T47D (cell line): Measurements from ENCODE around the gene NPTX1.

Source experiments
- DNase-seq, 2 experiments: peaks; one replicate each; pipeline versions ENCODE4 v3.0.0 to v3.0.0-alpha.2; 2011 to 2012; ENCODE audit warnings: low read depth in 1 of 2, low spot score in 1 of 2
- JUND ChIP-seq: IDR thresholded peaks from 2 replicates; pipeline ENCODE4 v1.6.1; 2012; ENCODE audit warnings: low read depth
- in situ Hi-C: cut with HindIII; loops from 2 replicates; pipeline ENCODE4 v1.10.0; 2016; ENCODE audit warnings: low sequenced_read_pairs, low pct_unique_long_range_greater_than_20kb

The NPTX1 gene

DNA sequence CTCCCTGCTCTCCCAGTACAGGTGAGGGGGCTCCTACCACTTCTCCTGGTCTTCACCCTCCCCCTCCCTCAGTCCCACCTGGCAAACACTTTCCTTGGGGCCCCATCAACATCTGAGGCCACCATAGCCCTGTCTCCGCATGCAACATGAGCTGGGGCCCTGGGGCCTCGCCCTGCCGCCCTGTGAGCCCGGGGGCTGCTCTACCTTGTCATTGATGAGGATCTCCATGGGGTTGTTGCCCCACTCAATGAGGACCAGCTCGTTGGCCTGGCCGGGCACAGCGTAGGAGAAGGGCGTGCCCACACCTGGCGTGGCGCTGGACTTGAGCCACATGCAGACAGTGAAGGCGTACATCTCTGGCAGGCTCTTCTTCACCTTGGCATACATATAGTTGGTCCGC, 3.4 kb downstream of the NPTX1 start:
- in situ Hi-C loops, result no loop called here
- TF ChIP-seq JUND, result no peak
- no peak for DNase-seq

DNA sequence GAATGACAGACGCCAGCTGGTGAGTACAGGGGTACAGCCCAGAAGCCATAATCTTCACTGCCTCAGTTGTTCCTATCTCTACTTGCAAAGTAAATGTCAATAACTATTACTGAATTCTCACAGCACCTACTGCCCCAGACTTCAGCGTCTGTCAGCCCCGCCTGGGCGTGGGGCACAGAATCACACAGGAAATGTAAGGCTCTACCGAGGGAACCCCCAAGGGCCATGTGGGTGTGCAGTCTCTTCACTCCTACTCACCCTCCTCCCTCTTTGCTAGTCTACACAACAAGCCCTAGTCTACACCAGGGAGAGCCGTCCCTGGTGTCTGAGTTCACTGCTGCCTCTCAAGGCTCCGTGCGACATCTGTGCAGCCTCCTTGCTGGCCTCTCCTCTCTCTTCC, 4.5 kb downstream of the NPTX1 start:
- no peak for TF ChIP-seq JUND
- in situ Hi-C loops, result no loop called here
- DNase-seq, result no peak

DNA sequence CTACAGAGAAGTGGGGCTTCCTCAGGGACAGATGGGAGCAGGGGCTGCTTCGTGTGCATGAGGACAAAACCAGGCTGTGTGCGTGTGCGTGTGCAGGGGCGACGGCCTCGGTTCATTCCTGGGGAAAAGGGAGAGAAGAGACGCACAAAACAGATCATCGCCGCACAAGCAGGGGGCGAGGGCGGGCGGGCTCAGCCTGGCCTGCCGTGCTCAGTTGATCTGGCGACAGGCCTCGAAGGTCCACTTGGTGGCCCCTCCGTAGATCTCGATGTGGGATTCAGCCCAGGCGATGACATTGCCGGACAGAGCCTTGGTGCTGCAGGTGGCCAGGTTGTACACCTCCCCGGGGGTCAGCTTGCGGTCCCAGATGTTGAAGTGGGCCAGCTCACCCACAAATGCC, 5.8 kb downstream of the NPTX1 start:
- TF ChIP-seq JUND, result no peak
- no peak for DNase-seq
- in situ Hi-C loops, result no loop called here

DNA sequence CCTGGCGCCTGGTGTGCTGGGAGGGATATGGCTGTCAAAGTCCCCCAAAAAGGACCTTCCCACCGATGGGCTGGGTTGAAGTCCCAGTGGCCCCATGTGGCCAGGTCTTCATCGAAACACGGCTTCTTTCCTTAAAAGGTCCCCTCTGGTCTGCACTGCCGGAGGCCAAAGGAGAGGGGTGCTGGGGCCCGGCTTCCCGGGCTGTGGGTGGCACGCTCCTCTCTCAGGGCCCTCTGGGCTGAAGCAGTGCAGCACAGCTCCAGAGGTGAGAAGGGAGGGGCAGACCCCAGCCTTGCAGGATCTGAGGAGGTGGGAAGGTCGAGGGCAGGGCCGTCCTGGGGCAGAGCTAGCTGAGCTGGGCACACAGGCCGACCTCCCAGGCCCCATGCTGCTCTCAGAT, 6.7 kb downstream of the NPTX1 start:
- no peak for TF ChIP-seq JUND
- in situ Hi-C loops, result no loop called here
- no peak for DNase-seq

DNA sequence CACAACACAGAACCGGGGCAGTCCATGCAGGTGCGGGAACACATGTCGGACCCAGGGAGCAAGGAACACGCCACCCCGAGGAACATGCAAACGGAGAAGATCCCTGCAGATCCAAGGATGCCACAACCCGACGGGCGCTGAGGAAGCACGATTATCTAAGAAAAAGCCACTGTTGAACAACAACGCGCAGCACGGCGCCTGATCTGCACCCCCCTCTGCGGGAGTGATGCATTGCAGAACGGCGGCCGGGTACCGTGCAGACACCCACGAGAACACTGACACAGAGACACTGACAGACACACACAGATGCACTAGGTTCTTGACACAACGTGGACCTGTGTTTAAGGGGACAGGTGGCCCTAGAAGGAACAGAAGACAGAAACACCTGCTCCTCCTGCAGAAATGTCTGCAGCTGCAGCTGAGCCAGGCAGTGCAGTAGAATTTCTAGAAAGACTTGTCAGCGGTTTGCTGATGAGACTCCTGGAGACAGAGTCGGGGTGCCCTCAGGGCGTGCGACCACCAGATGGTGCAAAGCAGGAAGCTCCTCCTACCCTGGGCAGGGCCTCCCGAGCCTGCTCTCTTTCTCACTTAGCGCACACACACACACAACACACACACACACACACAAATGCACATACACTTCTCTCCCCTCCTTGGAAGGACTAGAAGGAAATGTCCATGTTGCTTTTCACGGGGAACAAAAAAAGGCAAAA, 7.5 kb downstream of the NPTX1 start:
- TF ChIP-seq JUND, result no peak
- no peak for DNase-seq
- in situ Hi-C loops, result no loop called here

DNA sequence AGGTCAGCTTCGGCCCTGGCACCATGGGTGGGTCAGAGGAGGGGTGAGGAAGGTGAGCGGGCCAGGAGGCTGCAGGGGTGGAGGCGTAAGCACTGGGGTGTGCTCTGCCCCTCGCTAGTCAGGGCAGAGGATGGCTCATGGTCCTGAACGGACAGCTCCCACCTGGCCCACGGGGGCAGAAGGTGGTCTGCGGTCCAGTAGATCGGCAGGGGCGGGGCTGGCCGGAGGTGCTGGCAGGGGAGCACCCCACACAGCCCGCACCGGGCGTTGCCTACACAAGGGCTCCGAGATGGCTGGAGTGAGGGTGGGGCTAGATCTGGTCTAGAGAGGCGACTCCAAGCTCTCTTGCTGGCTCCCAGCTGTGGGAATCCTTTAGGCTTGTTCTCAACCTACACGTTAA, 8.2 kb downstream of the NPTX1 start:
- in situ Hi-C loops, result no loop called here
- DNase-seq, result no peak
- TF ChIP-seq JUND, result no peak

DNA sequence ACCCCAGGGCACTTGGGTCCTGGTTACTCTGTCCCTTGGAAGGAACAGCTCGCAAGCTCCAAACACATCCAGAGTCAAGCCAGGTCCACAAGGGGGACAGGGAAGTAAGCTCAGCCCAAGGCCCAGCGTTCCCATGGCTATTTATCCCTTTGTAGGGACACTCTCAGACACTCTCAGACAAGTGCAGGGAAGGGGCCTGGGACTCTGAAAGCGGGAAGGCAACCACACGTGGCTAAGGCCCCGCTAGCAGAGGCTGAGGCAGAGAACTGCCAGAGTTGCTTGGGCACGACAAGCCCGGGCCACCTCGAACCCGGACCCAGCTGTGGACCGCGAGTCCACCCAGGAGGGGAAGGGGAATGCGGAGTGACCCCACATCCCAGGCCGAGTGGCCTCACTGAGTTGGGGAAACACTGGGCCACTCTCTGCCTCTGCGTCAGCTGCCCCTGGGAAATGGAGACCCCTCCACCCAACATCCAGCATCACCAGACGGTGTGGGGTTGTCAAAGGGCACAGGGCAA, 10.2 kb downstream of the NPTX1 start:
- no peak for TF ChIP-seq JUND
- in situ Hi-C loops, result no loop called here
- no peak for DNase-seq

DNA sequence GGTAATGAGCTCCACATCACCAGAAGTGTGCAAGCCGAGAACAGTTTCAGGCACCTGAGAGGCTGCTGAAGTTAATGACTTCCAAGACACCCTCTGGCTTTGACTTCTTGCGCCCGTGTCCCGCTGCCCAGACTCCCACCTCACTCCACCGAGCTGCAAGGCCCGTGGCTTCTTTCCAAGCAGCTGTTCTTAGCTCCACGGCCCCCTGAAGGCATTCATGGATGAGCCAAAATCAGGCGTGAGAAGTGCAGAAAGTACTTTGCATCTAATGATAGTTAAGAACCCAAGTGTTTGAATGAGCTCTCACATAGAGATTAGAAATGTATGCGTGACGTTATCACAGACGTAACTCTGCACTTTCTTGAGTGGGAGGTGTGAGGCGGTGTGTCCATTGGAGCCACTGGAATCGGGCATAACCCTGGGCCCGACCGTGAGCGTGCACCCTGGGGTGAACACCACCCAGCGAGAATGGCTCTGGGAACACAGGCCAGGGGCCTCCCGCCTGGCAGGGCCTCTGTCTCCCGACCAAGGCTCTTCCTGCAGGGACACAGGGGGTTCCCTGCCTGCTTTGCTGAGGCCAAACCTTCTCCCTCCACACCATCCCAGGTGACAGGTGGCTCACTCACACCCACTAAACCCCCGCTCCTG, 11.0 kb downstream of the NPTX1 start:
- TF ChIP-seq JUND, result no peak
- DNase-seq, result no peak
- in situ Hi-C loops, result no loop called here

DNA sequence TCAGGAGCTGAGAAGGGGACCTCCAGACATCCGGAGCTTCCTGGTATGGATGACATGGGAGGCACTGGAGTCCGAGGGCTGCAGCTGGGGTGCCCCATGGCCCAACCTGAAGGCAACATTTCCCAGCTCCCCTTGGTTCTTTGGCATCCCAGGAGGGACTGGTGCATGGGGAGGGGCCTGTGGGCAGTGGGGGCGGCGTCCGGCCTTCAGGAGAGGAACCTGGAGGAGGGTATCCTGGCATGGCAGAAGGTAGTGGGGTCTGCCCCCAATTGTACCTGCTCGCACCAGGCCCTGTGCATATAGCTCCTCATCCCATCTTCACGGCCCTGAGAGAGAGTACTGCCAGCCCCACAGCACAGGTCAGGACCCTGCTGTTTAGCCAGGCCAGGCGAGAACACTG, 11.9 kb downstream of the NPTX1 start:
- in situ Hi-C loops, result no loop called here
- TF ChIP-seq JUND, result no peak
- DNase-seq, result no peak

DNA sequence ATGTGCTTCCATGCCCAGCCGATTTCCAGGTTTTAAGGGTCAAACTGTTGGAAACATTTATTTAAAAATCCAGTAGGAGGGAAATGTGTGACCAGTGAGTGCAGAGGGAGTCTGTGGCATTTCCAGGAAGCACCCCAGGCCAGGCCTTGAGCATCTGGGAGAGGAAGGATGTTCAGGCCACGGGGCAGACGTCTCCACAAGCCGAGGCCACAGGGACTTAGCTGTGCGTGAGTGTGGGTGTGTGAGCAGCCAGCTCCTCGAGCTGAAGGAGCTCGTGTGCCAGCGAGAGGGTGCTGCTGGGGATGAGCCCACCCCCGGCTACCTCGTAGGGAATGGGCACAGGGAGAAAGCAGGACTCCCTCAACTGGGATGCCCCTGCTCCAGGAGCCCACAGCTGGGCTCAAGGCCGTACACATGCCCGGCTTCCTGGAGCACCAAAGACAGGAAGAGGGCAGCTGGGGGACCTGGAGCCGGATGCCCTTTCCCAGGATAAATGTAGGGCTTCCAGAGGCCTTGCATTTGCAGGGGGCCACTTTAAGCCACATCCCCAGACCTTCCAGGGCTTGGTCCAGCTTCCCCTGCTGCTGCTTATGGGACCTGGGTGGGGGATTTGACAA, 12.5 kb downstream of the NPTX1 start:
- in situ Hi-C loops, result no loop called here
- TF ChIP-seq JUND, result no peak
- DNase-seq, result no peak

DNA sequence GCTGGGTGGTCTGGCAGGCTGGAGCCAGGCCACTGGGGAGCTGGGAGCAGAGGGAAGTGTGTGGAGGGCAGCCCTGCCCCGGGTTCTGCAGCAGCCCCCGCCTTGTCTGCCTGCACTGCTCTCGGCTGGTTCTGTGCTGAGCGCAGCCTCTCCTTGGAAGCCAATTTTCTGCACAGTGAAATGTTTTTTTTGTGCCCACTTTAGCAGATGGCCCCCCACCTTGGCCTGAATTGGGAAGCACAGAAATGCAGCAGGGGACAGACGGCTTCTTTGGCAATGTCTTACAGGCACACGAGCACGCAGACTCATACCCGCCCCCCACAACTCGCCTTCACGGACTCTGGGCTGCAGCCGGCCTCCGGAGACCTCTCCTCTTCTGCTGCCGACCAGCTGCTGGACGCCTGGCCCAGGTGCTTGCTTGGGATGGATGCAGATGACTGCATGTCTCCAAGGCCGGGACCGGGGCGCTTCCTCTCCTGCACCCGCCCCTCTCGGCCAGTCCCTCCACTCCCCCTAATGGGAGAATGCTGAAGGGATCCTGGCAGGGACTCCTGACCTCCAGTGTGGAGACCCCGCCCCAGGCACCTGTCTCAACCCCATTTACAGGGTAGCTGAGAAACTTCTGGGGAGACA, 14.8 kb downstream of the NPTX1 start:
- in situ Hi-C loops, result no loop called here
- no peak for TF ChIP-seq JUND
- DNase-seq, result no peak

DNA sequence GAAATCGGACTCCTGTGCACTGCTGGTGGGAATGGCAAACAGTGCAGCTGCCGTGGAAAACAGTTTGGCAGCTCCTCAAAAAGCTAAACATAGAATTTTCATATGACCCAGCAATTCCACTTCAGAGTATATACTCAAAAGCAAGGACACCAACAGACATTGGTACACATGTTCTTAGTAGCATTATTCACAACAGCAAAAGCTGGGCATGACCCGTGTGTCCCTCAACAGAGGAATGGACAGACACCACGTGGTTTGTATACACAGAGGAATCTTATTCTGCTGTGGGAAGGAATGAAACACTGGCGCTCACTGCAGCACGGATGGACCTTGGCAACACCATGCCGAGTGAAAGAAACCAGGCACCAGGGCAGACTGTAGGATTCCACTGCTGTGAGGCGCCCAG, 16.0 kb downstream of the NPTX1 start:
- no peak for TF ChIP-seq JUND
- in situ Hi-C loops, result no loop called here
- DNase-seq, result no peak

DNA sequence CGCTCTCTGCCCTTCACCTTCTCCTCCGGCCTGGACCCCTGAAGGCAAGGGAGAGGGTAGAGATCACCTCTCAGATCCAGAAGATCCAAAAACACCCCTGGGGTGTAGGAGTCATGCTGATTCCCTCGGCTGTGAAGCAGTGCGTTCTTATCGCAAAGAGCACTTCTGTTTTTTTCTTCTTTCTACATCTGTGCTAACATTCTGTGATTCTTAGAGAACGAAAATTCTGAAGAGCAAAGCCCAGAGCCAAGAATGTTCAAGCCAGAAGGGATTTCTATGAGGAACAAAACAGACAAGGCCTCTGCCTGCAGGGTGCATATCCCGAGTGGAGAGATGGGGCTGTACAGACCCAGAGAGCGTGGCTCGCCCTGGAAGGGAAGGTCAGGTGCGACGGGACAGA, 17.2 kb downstream of the NPTX1 start:
- no peak for DNase-seq
- in situ Hi-C loops, result no loop called here
- TF ChIP-seq JUND, result no peak
